IPS-20b (cell line): Measurements from ENCODE around the gene ACE.

Experiments used
- H3K27ac ChIP-seq: one replicate; pipeline ENCODE4 v1.5.1; 2013; ENCODE audit warnings: low read length
- H3K27me3 ChIP-seq: 2 replicates; pipeline ENCODE4 v1.6.1; 2013; ENCODE audit warnings: mild to moderate bottlenecking, low read length, inconsistent platforms; ENCODE audit not compliant: insufficient read depth
- H3K36me3 ChIP-seq: 2 replicates; pipeline ENCODE4 v1.6.1; 2013; ENCODE audit warnings: low read depth, mild to moderate bottlenecking, inconsistent platforms, low read length, moderate library complexity; ENCODE audit not compliant: insufficient read depth
- H3K4me1 ChIP-seq: 2 replicates; pipeline ENCODE4 v1.6.1; 2013; ENCODE audit warnings: mild to moderate bottlenecking, control low read depth, inconsistent platforms, low read length, moderate library complexity; ENCODE audit not compliant: insufficient read depth
- H3K4me3 ChIP-seq: 2 replicates; pipeline ENCODE4 v1.5.1; 2013; ENCODE audit warnings: mild to moderate bottlenecking, low read length, inconsistent platforms
- H3K9ac ChIP-seq: 2 replicates; pipeline ENCODE4 v1.6.1; 2013; ENCODE audit warnings: low read depth, mild to moderate bottlenecking, inconsistent platforms, low read length, moderate library complexity
- H3K9me3 ChIP-seq: 2 replicates; pipeline ENCODE4 v1.6.1; 2013; ENCODE audit warnings: mild to moderate bottlenecking, low read depth, low read length, inconsistent platforms; ENCODE audit not compliant: insufficient read depth

ACE gene

DNA sequence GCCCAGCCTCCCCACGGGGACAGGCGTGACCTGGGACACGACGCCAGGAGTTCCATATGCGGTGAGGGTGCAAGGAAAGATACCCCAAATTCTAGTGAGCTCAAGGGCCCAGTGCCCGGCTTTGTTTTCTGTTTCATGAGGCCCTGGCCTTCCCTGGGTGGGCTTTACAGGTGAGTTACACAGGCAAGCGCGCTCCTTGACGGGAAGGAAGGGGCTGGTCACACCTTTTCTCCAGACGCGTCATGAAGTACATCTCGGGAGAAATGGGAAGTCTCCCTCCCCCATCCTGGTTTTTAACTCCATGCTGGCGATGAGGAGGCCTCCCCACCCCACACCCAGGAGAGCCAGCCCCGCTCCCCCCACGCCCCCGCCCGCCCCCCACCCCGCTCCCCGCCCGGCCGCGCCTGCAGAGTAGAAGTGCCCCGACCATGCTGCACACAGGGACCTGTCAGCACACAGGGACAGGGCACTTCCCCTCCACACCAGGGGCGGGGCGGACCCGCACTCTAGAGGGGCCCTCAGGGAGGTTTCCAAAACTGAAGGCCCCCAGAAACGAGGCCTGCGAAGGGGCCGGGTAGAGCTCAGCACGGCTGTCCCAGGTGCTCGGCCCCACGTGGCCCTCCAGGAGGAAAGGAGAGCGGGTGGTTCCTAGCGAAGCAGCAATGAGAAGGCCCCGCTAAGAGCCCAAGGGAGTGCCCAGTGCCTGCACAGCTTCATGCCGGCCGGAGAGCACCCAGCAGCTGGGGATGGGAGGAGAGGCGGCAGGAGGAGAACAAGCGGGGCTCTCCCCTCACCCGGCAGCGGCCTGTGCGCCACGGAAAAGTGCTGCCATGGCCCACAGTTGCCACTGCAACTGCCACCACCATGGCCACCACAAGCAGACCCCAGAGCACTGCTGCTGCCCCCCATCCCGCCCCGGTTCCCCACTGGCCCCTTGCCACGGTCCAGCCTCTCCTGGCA is 38.5 kb upstream of the ACE start:
- Histone ChIP-seq H3K27me3 (no peaks in the 10 kb centered on the region), H3K4me3 (no peak overlapping the region), H3K27ac (no peak overlapping the region), H3K9ac (no peak overlapping the region), H3K9me3 (no peaks in the 10 kb centered on the region), H3K4me1 (no peaks in the 10 kb centered on the region), H3K36me3 (no peaks in the 10 kb centered on the region)

DNA sequence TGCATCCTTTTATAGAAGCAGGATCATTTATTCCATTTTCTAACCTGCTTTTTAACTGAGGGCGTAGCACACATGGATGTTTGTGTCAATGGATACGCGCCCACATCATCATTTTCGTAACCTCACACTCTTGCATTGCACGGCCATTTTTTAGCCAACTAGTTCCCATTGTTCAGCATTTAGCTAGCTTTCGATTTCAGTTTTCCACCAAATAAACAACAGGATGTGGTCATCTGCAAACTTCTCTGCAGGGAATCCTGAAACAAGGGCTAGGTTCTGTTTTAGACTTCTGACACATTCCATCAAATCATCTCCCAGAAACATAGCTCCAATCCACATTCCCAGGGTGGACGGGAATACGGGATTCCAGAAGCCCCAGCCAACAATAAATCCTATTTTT is 37.2 kb upstream of the ACE start:
- Histone ChIP-seq H3K9ac (no peak overlapping the region), H3K27ac (no peak overlapping the region), H3K27me3 (peaks cover 2% of the 10 kb centered on the region; the same call in 1 of the 2 replicates), H3K9me3 (no peaks in the 10 kb centered on the region), H3K36me3 (no peaks in the 10 kb centered on the region), H3K4me1 (no peaks in the 10 kb centered on the region), H3K4me3 (no peak overlapping the region)

DNA sequence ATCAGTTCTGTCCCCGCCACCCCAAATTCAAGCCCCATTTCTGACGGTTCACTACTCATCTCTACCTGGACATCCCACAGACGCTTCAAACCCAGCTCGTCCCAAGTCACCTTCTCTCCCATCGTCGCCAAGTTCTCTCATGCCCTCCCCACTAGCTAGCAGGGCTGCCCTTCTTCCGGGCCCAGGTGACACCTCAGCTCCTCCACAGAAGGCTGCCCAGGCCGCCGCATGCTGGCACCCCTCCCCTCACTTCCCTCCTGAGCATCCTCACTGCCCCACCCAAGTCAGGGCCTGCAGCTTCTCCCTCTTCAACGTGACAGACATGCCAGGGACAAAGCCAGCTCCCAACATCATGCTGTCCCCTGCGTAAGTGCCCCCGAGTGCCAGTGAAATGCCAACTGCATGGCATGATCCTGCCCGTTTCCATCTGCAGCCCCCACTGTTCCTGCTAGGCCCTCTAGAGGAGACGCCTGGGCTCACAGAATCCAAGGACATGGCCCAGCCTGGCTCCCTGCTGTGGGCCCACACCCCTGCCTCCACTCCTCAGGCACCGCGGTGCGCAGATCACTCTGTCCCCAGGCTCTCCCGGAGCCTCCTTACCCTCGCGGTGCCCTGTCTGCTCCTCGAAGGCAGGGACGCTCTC is 36.6 kb upstream of the ACE start:
- H3K36me3 ChIP-seq = no peaks in the 10 kb centered on the region
- no peak overlapping the region for H3K27ac ChIP-seq
- no peak overlapping the region for H3K4me3 ChIP-seq
- H3K9ac ChIP-seq = no peak overlapping the region
- no peaks in the 10 kb centered on the region for H3K9me3 ChIP-seq
- H3K4me1 ChIP-seq = peaks cover 2% of the 10 kb centered on the region; the same call in 1 of the 2 replicates
- peaks cover 8% of the 10 kb centered on the region; the same call in 1 of the 2 replicates for H3K27me3 ChIP-seq

DNA sequence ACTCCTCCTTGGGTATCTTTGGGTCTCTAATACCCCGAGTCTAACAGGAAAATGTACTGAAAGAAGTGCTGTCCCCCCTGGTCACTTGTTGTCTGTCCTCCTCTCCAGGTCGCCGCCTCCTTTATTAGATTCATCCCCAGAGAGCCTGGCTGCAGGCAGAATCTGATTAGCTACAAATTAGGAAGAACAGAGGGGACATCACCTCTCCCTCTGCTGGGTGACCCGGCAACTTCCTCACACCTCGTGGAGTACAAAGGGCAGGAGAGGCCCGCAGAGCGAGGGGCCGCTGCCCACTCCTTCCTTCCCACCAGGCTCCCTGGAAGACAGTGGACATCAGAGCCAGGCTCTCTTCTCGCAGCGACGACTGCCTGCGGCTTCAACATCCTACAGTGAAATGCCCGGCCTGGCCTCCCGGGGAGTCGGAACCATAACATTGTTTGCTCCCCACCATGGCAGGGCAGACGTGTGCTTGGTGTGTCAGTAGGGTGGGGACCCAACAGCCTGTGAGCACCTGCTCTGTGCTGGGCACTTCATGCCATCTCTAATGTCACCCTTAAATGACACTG is 36.0 kb upstream of the ACE start:
- Histone ChIP-seq H3K27ac (no peak overlapping the region), H3K9ac (no peak overlapping the region), H3K27me3 (peaks cover 11% of the 10 kb centered on the region; the same call in 1 of the 2 replicates), H3K4me1 (peaks cover 4% of the 10 kb centered on the region; the same call in 1 of the 2 replicates), H3K9me3 (no peaks in the 10 kb centered on the region), H3K36me3 (no peaks in the 10 kb centered on the region), H3K4me3 (no peak overlapping the region)

DNA sequence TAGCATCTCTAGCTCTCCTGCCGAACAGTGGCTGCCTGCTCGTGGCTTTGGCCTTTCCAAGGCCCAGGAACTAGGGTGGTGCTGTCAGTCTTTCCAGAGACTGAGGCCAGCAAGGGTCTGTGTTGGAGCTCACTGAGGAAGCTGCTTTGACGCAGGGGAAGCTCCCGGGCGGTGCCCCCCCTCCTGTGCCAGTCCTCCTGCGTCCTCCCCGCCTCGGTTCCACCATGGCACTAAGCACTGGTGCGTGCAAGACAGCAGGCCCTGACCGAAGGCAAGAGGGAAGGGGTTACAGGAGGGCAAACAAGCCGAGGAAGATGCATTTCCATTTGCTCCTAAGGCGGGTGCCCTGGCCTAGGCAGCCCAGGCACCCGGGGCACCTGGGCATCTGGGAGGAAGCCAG is 35.2 kb upstream of the ACE start:
- Histone ChIP-seq H3K9me3 (no peaks in the 10 kb centered on the region), H3K27ac (no peak overlapping the region), H3K4me1 (peaks cover 4% of the 10 kb centered on the region; the same call in 1 of the 2 replicates), H3K36me3 (no peaks in the 10 kb centered on the region), H3K4me3 (no peak overlapping the region), H3K9ac (no peak overlapping the region), H3K27me3 (peaks cover 12% of the 10 kb centered on the region; the same call in 1 of the 2 replicates)

DNA sequence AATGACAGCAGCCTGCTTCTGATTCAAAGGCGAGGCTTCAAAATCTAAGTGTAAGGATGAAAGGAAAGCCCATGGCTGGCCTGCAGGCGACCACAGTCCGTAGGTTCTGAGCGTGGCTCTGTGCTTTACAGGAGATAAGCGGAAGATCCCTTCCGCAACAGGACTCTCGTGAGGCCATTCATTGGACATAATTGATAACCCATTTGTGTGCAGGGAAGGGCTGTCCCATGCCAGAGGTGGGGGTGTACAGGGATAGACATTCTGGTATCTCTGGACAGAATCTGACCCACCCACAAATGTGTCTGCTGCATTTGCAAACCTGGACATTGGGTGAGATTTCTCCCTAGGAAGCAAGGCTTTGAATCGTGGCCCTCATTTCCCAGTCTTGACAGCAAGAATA is 34.8 kb upstream of the ACE start:
- no peak overlapping the region for H3K9ac ChIP-seq
- H3K27ac ChIP-seq = no peak overlapping the region
- peaks cover 4% of the 10 kb centered on the region; the same call in 1 of the 2 replicates for H3K4me1 ChIP-seq
- no peaks in the 10 kb centered on the region for H3K9me3 ChIP-seq
- peaks cover 16% of the 10 kb centered on the region; the same call in 1 of the 2 replicates for H3K27me3 ChIP-seq
- no peak overlapping the region for H3K4me3 ChIP-seq
- no peaks in the 10 kb centered on the region for H3K36me3 ChIP-seq

DNA sequence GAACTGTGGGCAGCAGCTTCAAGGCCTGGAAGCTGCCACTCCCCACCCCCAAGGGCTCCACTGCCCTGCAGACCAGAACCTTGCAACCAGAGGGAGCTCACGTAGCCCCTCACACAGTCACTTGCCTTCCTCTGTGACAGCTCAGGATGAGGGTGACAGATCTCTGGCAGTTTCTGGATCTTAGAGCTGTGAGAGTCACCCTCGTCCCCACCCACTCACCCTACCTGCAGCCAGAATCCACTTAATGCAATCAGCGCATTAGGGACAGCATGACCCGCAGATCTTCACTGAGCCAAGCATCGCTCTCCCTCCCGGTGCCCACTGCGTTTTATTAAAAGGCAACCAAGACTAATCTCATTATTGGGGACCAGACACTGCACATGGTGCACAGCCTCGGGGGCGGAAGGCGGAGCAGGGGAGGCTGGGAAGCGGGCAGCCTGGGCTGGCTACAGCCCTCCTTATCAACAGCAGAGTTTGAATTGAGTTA is 34.3 kb upstream of the ACE start:
- H3K27me3 ChIP-seq = peaks cover 21% of the 10 kb centered on the region; the same call in 1 of the 2 replicates
- H3K9me3 ChIP-seq = no peaks in the 10 kb centered on the region
- H3K27ac ChIP-seq = no peak overlapping the region
- H3K9ac ChIP-seq = no peak overlapping the region
- H3K4me3 ChIP-seq = no peak overlapping the region
- H3K36me3 ChIP-seq = no peaks in the 10 kb centered on the region
- H3K4me1 ChIP-seq = peaks cover 9% of the 10 kb centered on the region

DNA sequence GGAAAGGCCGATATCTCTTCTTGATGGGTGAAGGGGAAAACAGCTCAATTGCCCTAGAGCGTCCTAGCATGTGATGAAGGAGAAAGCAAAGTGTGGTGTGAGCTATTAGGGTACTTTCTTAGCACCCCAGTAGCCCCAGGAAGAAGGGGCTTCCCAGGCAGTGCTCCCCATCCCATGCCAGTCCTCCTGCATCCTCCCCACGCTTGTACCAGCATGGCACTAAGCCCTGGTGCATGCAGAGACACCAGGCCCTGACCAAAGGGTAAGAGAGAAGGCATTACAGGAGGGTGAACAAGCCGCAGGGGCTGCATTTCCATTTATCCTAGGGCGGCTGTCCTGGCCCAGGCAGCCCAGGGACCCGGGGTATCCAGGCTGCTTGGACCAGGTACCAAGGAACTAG is 33.8 kb upstream of the ACE start:
- H3K4me1 ChIP-seq = peaks cover 13% of the 10 kb centered on the region
- H3K9ac ChIP-seq = no peak overlapping the region
- H3K4me3 ChIP-seq = no peak overlapping the region
- peaks cover 26% of the 10 kb centered on the region; the same call in 1 of the 2 replicates for H3K27me3 ChIP-seq
- no peak overlapping the region for H3K27ac ChIP-seq
- no peaks in the 10 kb centered on the region for H3K36me3 ChIP-seq
- H3K9me3 ChIP-seq = no peaks in the 10 kb centered on the region

DNA sequence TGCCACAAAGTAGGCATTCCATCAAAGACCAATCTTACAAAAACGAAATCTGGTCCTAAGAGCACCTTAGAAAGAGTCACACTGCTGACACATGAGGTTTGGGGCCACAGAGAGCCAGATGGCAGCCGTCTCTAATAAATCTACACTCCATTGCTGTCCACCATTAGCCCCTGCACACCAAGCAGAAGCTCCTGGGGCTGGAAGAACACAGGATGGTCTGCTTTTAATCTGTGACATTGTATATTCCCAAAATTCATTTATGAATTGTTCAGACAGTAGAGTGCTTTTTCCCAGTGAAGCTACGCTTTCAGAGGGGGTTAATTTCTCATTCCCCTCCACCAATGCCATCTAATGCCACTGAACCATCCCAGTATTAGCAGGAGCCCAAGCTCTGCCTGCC is 32.4 kb upstream of the ACE start:
- Histone ChIP-seq H3K27ac (no peak overlapping the region), H3K36me3 (no peaks in the 10 kb centered on the region), H3K27me3 (peaks cover 27% of the 10 kb centered on the region; the same call in 1 of the 2 replicates), H3K4me1 (peaks cover 13% of the 10 kb centered on the region), H3K9me3 (no peaks in the 10 kb centered on the region), H3K4me3 (no peak overlapping the region), H3K9ac (no peak overlapping the region)

DNA sequence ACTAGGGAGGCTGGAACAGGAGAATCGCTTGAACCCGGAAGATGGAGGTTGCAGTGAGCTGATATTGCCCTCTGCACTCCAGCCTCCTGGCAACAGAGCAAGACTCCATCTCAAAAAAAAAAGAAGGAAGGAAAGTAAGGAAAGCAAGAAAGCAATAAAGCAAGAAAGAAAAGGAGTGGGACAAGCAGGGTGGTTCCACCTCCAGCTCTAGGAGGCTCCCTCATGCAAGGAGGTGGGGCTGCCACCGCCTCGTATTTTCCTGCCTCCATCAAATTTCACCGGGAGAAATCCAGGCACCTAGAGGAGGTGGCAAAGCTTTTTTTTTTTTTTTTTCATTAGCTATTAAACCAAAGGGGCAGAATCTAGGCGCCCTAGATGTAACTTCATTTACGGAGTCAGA is 31.8 kb upstream of the ACE start:
- Histone ChIP-seq H3K27me3 (peaks cover 27% of the 10 kb centered on the region; the same call in 1 of the 2 replicates), H3K27ac (no peak overlapping the region), H3K36me3 (no peaks in the 10 kb centered on the region), H3K4me1 (peaks cover 13% of the 10 kb centered on the region), H3K9me3 (no peaks in the 10 kb centered on the region), H3K9ac (peak overlapping the region; percentile 59; the same call in 1 of the 2 replicates), H3K4me3 (peak overlapping the region; percentile 69; the same call in 1 of the 2 replicates)

DNA sequence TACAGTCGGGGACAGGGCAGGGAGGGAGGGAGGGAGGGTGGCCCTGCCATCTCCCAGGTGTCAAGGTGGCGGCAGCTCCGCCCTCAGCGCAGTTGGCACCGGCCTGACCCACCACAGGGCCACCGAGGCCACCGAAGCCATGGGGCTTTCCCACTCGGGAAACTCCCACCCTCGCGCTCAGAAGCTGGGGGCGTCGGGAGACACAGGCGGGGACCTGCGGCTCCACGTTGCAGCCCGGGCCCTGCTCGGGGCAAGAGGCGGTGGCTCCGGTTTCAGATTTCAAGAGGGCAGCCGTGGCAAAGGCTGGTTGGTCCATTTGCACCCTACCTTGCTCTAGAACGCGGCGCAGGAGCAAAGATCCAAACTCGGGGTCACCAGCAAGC is 31.3 kb upstream of the ACE start:
- peak overlapping the region; percentile 59; the same call in 1 of the 2 replicates for H3K9ac ChIP-seq
- no peak overlapping the region for H3K27ac ChIP-seq
- H3K27me3 ChIP-seq = peaks cover 27% of the 10 kb centered on the region; the same call in 1 of the 2 replicates
- H3K36me3 ChIP-seq = no peaks in the 10 kb centered on the region
- peak overlapping the region; percentile 69; the same call in 1 of the 2 replicates for H3K4me3 ChIP-seq
- H3K9me3 ChIP-seq = no peaks in the 10 kb centered on the region
- peaks cover 13% of the 10 kb centered on the region for H3K4me1 ChIP-seq
